AG09319 (cell line): Measurements from ENCODE around the gene PTPN22.
A peak's percentile ranks its signal among the peaks of the same experiment; 100 is the strongest.

Experiments used
- DNase-seq: peaks from one replicate; pipeline ENCODE4 v3.0.0-alpha.2; 2010; ENCODE audit warnings: low read depth; ENCODE audit errors: extremely low read depth
- TF ChIP-seq, protein P1 (sequence below): IDR thresholded peaks from 2 replicates; pipeline ENCODE4 v1.5.1; 2011; ENCODE audit warnings: low read depth, mild to moderate bottlenecking, inconsistent platforms, low read length, moderate library complexity

PTPN22 gene

DNA sequence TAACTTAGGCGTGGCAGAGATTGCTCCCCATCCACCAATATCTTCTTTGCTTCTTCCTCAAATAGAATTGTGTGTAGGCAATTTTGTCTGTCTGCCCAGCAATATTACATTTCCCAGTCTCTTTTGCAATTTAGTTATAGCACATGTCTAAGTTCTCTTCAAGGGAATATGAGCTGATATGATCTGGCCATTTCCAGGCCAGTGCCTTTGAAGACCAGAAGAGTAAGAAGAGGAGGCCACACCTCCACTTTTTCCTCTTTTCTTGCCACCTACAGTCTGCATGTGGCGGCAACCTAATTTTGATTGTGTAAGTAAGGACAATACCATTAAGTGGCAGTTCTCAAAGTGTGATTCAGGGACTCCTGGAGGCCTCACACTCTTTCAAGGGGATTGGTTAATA, 52.9 kb downstream of the PTPN22 start:
- DNase-seq, result no peak
- TF ChIP-seq, protein P1, sequence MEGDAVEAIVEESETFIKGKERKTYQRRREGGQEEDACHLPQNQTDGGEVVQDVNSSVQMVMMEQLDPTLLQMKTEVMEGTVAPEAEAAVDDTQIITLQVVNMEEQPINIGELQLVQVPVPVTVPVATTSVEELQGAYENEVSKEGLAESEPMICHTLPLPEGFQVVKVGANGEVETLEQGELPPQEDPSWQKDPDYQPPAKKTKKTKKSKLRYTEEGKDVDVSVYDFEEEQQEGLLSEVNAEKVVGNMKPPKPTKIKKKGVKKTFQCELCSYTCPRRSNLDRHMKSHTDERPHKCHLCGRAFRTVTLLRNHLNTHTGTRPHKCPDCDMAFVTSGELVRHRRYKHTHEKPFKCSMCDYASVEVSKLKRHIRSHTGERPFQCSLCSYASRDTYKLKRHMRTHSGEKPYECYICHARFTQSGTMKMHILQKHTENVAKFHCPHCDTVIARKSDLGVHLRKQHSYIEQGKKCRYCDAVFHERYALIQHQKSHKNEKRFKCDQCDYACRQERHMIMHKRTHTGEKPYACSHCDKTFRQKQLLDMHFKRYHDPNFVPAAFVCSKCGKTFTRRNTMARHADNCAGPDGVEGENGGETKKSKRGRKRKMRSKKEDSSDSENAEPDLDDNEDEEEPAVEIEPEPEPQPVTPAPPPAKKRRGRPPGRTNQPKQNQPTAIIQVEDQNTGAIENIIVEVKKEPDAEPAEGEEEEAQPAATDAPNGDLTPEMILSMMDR, result no peak

DNA sequence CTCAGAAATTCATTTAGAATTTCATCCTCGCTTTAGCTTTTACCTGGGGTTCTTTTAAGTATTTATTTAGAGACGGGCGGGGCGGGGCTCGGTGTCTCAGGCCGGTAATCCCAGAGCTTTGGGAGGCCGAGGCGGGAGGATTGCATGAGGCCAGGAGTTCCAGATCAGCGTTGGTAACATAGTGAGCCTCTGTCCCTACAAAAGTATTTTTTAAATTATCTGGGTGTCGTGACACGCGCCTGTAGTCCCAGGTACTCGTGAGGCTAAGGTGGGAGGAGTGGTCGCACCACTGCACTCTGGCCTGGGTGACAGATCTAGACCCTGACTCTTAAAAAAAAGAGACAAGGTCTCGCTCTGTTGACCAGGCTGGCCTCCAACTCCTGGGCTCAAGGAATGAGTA, 58.3 kb downstream of the PTPN22 start:
- TF ChIP-seq, protein P1, result no peak
- no peak for DNase-seq

DNA sequence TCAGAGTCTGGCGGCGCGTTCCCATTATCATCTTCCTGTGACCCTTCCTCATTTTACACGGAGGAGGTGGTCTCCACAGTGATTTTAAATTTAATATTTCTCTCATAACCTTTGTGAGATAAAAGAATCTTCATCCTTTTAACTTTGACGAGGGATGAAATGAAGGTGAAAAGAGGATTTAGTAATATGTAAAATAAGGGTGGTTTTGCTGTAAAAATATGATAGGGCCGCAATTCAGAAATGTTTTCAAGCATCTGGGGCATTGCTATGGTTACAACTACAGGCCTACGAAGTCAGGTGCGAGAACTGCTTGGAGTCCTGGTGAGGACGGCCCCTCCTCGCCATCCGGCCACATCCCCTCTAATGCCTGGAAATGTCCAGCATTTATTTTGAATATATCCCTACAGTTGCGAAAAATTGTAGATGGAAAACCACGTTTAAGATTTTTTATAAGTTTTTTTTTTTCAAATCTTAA, 58.8 kb downstream of the PTPN22 start:
- DNase-seq, result no peak
- TF ChIP-seq, protein P1, result no peak

DNA sequence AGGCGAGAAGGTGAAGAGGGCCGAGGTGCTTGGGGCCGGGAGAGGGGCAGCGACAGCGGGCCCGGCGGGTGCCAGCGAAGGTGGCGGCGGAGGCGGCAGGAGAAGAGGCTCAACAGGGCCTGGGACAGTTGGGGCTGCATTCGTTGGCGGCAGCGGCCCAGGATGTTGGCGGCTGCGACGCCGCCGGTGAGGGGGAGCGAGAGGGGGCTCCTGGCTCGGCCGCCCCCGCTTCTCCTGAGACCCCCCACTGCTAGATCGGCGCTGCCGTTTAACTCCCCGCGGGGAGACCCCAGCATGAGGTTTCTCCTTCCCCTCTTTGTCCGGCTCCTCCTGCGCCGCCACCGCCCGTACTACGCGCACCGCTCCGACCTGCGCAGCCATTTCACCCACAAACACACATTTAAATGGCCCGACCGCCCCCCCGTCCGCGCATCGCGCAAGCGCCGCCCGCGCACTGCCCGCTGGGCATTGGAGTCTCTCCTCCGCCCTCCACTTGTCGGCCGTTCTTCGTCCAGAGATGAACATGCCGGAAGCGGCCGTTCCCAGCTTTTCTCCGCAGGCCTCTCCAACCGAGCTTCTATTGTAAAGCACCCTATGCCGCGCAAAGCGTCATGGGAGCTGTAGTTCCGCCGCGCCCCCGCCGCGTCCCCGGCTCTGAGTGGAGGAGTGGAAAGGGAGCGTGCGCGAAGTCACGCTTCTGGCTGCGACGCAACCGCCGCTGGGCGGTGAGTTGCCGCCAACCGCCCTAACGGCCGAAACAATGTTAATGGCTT, 59.4 kb downstream of the PTPN22 start, which contains the start of gene RSBN1:
TSS of gene RSBN1 (minus strand) at position 589 of the 773 bp plus-strand sequence. CDS start at position 525, 64 bp downstream.
- DNase-seq, result peak; percentile 97
- TF ChIP-seq, protein P1, result peak; percentile 6

DNA sequence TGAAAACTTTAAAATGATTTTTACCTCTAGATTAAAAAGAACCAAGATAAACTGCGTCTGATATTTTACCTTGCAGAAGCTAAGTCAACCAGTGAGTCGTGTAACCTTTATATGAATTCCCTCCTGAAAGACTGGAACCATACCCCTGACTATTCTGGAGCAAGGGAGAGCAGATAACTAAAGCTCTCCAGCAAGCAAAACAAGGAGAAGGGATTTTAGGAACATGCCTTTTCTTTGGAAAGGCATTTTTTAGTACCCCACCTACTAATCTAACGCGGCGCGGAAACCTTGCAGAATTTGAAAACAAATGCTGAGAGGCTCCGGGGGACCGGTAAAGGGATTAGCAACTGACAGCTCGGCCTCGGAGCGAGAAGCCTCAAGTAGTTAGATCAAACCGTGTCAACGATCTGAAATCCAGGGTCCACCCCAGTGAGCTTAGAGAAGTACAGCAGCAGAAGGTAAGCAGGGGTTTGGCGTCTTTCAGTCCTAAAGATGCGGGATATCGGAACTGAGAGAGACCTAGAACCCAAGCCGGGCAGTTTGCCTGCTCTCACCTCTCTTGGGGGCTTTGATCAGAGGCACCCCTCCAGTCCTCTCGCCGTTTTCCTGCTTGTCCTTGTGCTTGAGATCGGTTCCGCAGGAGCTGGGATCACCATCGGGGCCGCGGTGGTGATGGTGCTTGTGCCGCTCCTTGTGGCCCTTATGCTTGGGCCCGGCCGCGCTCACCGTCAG, 60.2 kb downstream of the PTPN22 start:
- no peak for DNase-seq
- TF ChIP-seq, protein P1, result no peak

DNA sequence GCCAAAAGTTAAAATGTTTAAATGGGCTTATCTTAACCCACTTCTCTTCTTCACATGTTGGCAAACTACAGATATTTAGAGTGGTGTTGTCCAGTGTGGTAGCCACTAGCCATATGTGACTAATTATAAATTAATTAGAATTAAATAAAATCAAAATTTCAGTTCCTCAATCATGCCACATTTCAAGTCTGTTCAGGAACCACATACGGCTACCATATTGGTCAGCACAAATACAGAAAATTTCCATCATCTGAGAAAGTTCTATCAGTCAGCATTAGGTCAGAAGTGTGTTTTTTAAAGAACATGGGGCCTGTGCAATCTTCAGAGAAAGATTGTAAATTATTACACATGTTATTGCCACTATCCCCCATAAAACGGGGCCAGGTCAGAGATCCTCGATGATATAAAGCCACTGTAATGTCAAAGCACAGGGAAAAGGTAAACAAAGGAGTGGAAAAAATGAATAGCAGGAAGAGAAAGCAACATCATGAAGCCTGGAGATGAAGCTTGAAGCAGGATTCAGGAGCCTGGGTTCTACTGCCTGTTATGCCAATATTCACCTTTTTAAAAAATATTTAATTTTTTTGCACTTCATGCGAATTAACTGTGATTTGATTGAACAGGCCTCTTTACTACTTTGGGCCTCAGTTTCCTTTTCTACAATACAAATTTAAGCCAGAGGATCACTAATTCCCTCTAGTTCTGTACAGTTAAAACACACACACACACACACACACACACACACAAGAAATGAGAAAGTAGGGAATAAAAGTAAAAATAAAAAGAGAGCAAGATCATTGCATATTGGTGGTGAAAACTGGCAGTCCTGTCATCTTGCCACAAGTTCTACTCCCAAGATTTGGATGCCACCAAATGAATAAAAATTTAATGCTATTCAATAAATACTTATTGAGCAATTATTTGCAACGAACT, 61.6 kb downstream of the PTPN22 start:
- TF ChIP-seq, protein P1, result no peak
- no peak for DNase-seq
